Glutamatergic neuron (in vitro differentiated cells): ENCODE results near the gene MAPRE2. TPM values are rescaled to one million over a fixed set of nuclear protein-coding genes. Genes with fewer than 3 reads are reported as not detected.

ENCODE experiments used
- DNase-seq: peaks from one replicate; pipeline ENCODE4 v3.0.0; 2022
- H3K27ac Mint-ChIP-seq: one replicate; pipeline ENCODE4 v1.8.0; 2020; ENCODE audit warnings: mild to moderate bottlenecking, mixed read lengths, inconsistent platforms; ENCODE audit not compliant: unreplicated experiment
- H3K27me3 Mint-ChIP-seq: one replicate; pipeline ENCODE4 v1.8.0; 2020; ENCODE audit warnings: mild to moderate bottlenecking, moderate library complexity, mixed read lengths, inconsistent platforms; ENCODE audit not compliant: unreplicated experiment
- H3K36me3 Mint-ChIP-seq: one replicate; pipeline ENCODE4 v1.8.0; 2020; ENCODE audit warnings: mild to moderate bottlenecking, mixed read lengths, inconsistent platforms; ENCODE audit not compliant: unreplicated experiment
- H3K4me1 Mint-ChIP-seq: one replicate; pipeline ENCODE4 v1.8.0; 2020; ENCODE audit warnings: mild to moderate bottlenecking, low read depth, mixed read lengths, inconsistent platforms; ENCODE audit not compliant: unreplicated experiment
- H3K4me3 Mint-ChIP-seq: one replicate; pipeline ENCODE4 v1.8.0; 2020; ENCODE audit warnings: mild to moderate bottlenecking, mixed read lengths, inconsistent platforms; ENCODE audit not compliant: unreplicated experiment
- H3K9me3 Mint-ChIP-seq: one replicate; pipeline ENCODE4 v1.8.0; 2020; ENCODE audit warnings: mild to moderate bottlenecking, moderate library complexity, mixed read lengths, inconsistent platforms; ENCODE audit not compliant: unreplicated experiment
- total RNA-seq: library from RNA; stranded (reverse); fragmentation: NEBNext Ultra II Directional; extraction: Animal tissue kit (Norgen Biotek cat#: 25700); gene quantifications from one replicate; pipeline ENCODE4 v1.2.1, GENCODE V29; 2021; ENCODE audit not compliant: unreplicated experiment
- TF ChIP-seq, protein P1 (sequence below): fragments of 200-600 bp; sonication (generic); IDR thresholded peaks from one replicate; pipeline ENCODE4 v1.5.0; 2021; ENCODE audit not compliant: partially characterized antibody, unreplicated experiment

Gene MAPRE2
- total RNA-seq, 1 donor from 2014 or later, result 127 TPM

DNA sequence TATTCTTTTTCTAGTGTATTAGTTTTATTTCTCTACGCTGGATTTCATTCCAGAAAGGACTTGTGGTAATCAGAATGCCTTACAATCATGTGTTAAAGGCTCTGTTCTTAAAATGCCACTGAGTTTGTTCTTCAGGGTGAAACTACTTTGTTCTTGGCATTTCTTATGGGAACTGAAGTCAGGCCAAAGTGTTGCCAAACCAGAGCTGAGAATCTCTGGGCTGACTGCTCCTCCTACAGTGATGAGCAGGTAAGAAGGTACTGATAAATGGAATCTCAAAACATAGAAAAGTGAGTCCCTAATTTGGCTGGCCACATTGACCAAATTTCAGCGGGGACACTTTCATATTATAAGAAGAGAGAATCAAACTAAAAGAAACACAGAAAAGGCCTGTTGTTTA is 144.6 kb downstream of the MAPRE2 start:
- no peak for DNase-seq
- TF ChIP-seq, protein P1, sequence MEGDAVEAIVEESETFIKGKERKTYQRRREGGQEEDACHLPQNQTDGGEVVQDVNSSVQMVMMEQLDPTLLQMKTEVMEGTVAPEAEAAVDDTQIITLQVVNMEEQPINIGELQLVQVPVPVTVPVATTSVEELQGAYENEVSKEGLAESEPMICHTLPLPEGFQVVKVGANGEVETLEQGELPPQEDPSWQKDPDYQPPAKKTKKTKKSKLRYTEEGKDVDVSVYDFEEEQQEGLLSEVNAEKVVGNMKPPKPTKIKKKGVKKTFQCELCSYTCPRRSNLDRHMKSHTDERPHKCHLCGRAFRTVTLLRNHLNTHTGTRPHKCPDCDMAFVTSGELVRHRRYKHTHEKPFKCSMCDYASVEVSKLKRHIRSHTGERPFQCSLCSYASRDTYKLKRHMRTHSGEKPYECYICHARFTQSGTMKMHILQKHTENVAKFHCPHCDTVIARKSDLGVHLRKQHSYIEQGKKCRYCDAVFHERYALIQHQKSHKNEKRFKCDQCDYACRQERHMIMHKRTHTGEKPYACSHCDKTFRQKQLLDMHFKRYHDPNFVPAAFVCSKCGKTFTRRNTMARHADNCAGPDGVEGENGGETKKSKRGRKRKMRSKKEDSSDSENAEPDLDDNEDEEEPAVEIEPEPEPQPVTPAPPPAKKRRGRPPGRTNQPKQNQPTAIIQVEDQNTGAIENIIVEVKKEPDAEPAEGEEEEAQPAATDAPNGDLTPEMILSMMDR, result no peak
- peaks cover 8% of the 10 kb centered on the region for H3K4me1 Mint-ChIP-seq
- no peaks in the 10 kb centered on the region for H3K9me3 Mint-ChIP-seq
- H3K27ac Mint-ChIP-seq, result no peak overlapping the region
- H3K27me3 Mint-ChIP-seq, result no peaks in the 10 kb centered on the region
- no peaks in the 10 kb centered on the region for H3K36me3 Mint-ChIP-seq
- H3K4me3 Mint-ChIP-seq, result no peak overlapping the region

DNA sequence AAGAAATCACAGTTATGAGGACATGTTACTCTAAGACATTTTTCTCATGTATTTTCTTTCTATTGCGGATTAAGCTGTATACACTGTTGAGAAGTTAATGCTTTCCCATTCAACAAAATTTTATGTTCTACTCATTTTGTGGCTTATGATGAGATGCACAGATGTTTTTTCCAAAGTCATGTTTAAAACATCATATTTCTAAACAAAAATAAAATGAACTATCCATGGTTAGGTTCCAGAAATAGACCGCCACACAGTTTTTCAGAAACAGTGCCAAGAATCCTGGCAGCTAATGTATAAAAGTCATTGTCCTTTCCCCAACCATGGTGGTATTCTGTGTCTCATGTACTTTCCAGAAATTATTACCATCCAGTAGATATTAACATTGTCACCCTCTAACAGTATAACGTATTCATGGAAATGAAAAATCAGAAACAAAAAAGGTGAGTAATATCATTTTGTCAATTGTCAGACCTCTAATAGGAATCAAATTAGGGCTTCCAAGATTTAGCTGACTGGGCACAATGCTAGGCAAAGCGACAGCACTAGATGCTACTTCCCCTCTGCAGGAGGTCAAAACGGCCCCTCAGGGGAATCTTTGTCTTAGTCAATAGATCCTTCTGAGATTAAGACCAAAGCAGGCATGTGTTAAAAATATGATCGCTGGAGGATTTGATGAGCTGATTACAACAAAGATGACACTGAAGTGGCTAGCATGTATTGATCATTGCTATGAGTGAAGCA is 145.2 kb downstream of the MAPRE2 start:
- no peak overlapping the region for H3K27ac Mint-ChIP-seq
- H3K4me1 Mint-ChIP-seq, result peaks cover 8% of the 10 kb centered on the region
- H3K4me3 Mint-ChIP-seq, result no peak overlapping the region
- H3K9me3 Mint-ChIP-seq, result no peaks in the 10 kb centered on the region
- H3K27me3 Mint-ChIP-seq, result no peaks in the 10 kb centered on the region
- no peaks in the 10 kb centered on the region for H3K36me3 Mint-ChIP-seq
- TF ChIP-seq, protein P1, result no peak
- DNase-seq, result no peak

DNA sequence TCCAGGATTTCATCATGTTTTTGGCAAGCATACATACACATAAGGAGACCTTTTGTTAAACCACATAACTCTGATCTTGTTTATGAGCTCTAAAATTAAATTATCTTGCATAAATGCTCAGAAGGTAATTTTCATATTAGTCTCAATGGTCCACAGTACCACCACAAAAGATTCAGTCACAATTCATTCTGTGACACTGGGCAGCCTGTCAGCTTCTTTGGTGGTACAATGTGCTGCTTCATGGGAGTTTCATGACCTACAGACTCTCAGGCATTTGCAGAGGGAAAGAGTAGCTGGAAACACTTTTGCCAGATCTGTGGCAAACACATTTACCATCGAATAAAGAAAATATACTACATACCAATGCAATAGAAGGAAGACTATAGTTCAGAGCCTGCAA is 148.3 kb downstream of the MAPRE2 start:
- H3K4me3 Mint-ChIP-seq, result no peak overlapping the region
- no peaks in the 10 kb centered on the region for H3K27me3 Mint-ChIP-seq
- H3K27ac Mint-ChIP-seq, result no peak overlapping the region
- no peak for DNase-seq
- H3K9me3 Mint-ChIP-seq, result no peaks in the 10 kb centered on the region
- no peaks in the 10 kb centered on the region for H3K36me3 Mint-ChIP-seq
- H3K4me1 Mint-ChIP-seq, result peaks cover 17% of the 10 kb centered on the region
- TF ChIP-seq, protein P1, result no peak

DNA sequence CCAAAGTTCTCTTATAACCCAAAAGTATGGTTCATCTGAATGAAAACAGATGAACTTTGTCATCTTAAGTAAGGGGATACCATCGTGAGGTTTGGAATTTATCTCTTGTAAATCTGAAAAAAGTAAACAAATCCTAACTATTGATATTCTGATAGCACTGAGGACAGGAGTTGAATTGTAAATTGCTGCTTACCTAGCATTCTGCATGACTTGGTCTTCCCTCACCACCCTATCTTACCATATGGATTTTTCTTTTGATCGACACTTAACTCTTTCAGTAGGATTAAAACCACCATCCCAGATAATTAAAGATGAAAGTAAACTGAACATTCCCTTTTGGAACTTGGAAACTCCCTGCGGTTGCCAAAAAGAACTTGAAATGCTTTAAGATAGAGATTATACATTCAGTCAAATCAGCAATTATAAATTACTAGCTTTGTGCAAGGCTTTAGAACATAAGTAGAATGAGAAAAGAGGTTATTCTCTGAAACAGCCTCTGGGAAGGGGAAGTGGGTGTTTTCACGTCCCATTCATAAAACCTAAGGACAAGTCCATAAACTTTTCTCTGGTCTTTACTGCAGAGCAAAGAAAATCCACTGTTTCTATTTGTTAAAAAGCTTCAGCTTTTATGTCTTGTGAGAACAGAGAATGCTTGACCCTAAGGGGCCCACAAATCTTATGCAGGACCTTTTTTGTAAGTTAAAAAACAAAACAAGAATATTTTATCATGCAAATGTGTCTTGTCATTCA is 149.9 kb downstream of the MAPRE2 start:
- Mint-ChIP-seq H3K4me3 (no peak overlapping the region), H3K27me3 (no peaks in the 10 kb centered on the region), H3K4me1 (peaks cover 17% of the 10 kb centered on the region), H3K27ac (no peak overlapping the region), H3K36me3 (no peaks in the 10 kb centered on the region), H3K9me3 (no peaks in the 10 kb centered on the region)
- TF ChIP-seq, protein P1, result no peak
- DNase-seq, result no peak

DNA sequence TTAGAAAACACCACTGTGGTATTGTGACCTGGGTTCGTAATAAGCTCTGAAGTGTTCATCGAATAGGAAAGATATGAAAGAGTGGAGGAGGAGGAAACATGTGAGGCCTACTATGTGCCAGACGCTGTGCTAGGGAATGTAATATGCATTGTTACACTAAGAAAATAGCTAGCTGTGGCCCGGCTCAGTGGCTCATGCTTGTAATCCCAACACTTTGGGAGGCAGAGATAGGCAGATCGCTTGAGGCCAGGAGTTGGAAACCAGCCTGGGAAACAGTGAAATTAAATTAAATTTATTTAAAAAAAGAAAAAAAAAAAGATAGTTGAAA is 150.4 kb downstream of the MAPRE2 start:
- Mint-ChIP-seq H3K4me3 (no peak overlapping the region), H3K27ac (no peak overlapping the region), H3K27me3 (no peaks in the 10 kb centered on the region), H3K36me3 (no peaks in the 10 kb centered on the region), H3K9me3 (no peaks in the 10 kb centered on the region), H3K4me1 (peaks cover 17% of the 10 kb centered on the region)
- no peak for DNase-seq
- TF ChIP-seq, protein P1, result no peak
